ENCODE measurements around the gene CD38.

CD38 gene

GRCh38 chr4:15870079-15870478 lies 92.0 kb downstream of the CD38 start:
- no peak for DNase-seq

- DNase-seq, result no peak
Observed at GRCh38 chr4:15870921-15871664, 93.0 kb downstream of the CD38 start.

- no peak for DNase-seq
Observed at GRCh38 chr4:15873117-15873516, 95.0 kb downstream of the CD38 start.

GRCh38 chr4:15874671-15875070 lies 96.5 kb downstream of the CD38 start:
- DNase-seq, result no peak

- DNase-seq, result no peak
Observed at GRCh38 chr4:15875663-15876460, 97.7 kb downstream of the CD38 start.

GRCh38 chr4:15878011-15878410 lies 99.9 kb downstream of the CD38 start:
- no peak for DNase-seq

GRCh38 chr4:15881820-15882219 lies 103.7 kb downstream of the CD38 start:
- no peak for DNase-seq

GRCh38 chr4:15882675-15883086 lies 104.6 kb downstream of the CD38 start:
- DNase-seq, result no peak

GRCh38 chr4:15883610-15884243 lies 105.6 kb downstream of the CD38 start:
- no peak for DNase-seq

- DNase-seq, result no peak
Observed at GRCh38 chr4:15884666-15885065, 106.5 kb downstream of the CD38 start.

- no peak for DNase-seq
Observed at GRCh38 chr4:15885422-15885821, 107.3 kb downstream of the CD38 start.

GRCh38 chr4:15888515-15888914 lies 110.4 kb downstream of the CD38 start:
- no peak for DNase-seq

GRCh38 chr4:15890246-15890829 lies 112.2 kb downstream of the CD38 start:
- no peak for DNase-seq

- peak; percentile 18 for DNase-seq
Observed at GRCh38 chr4:15891312-15891711, 113.2 kb downstream of the CD38 start.

- DNase-seq, result no peak
Observed at GRCh38 chr4:15893962-15894361, 115.8 kb downstream of the CD38 start.

- DNase-seq, result no peak
Observed at GRCh38 chr4:15894393-15894792, 116.3 kb downstream of the CD38 start.

GRCh38 chr4:15894921-15895916 lies 117.1 kb downstream of the CD38 start:
- DNase-seq, result no peak

- no peak for DNase-seq
Observed at GRCh38 chr4:15897577-15897976, 119.4 kb downstream of the CD38 start.

GRCh38 chr4:15898902-15899301 lies 120.8 kb downstream of the CD38 start:
- no peak for DNase-seq

- no peak for DNase-seq
Observed at GRCh38 chr4:15899511-15899910, 121.4 kb downstream of the CD38 start.

GRCh38 chr4:15901007-15901406 lies 122.9 kb downstream of the CD38 start:
- DNase-seq, result no peak

GRCh38 chr4:15901998-15902397 lies 123.9 kb downstream of the CD38 start:
- DNase-seq, result no peak

Data from DMS 273 treated with DMSO at 0.1 percent for 48 hours (cell line).